HepG2 (cell line): ENCODE data around the gene ZNF189. TPM values are rescaled to one million over a fixed set of nuclear protein-coding genes. Genes with fewer than 3 reads are reported as not detected.

Experiments used
- BORCS8-MEF2B ChIP-seq: sonication (generic); formaldehyde crosslinking; IDR thresholded peaks from 2 replicates; pipeline ENCODE4 v1.8.0; 2022; ENCODE audit warnings: mild to moderate bottlenecking, missing genetic modification reagents
- BRD4 ChIP-seq: sonication (generic); formaldehyde crosslinking; IDR thresholded peaks from 2 replicates; pipeline ENCODE4 v1.4.0; 2020; ENCODE audit warnings: missing genetic modification reagents
- FIP1L1 ChIP-seq: fragments of 200-400 bp; formaldehyde crosslinking; IDR thresholded peaks from 2 replicates; pipeline ENCODE4 v1.6.1; 2018; ENCODE audit warnings: low read depth, mild to moderate bottlenecking, low read length, moderate library complexity, borderline replicate concordance; ENCODE audit not compliant: insufficient read depth
- HNRNPH1 ChIP-seq: fragments of 200-400 bp; formaldehyde crosslinking; optimal IDR thresholded peaks from 2 replicates; pipeline ENCODE3; 2017; ENCODE audit warnings: mild to moderate bottlenecking, low read depth, low read length
- HNRNPLL ChIP-seq: fragments of 200-400 bp; formaldehyde crosslinking; IDR thresholded peaks from 2 replicates; pipeline ENCODE4 v1.6.1; 2017; ENCODE audit warnings: mild to moderate bottlenecking, low read depth, low read length; ENCODE audit not compliant: poor library complexity, severe bottlenecking
- MIER2 ChIP-seq: IDR thresholded peaks from 2 replicates; pipeline ENCODE4 v1.6.1; 2016; ENCODE audit warnings: missing biosample characterization, missing genetic modification reagents
- MTF2 ChIP-seq: sonication (generic); formaldehyde crosslinking; IDR thresholded peaks from 2 replicates; pipeline ENCODE4 v1.5.0; 2020; ENCODE audit warnings: missing genetic modification reagents, borderline replicate concordance
- NKX3-1 ChIP-seq: sonication (generic); formaldehyde crosslinking; IDR thresholded peaks from 2 replicates; pipeline ENCODE4 v1.5.0; 2020; ENCODE audit warnings: missing genetic modification reagents
- PHB2 ChIP-seq: fragments of 450-650 bp; IDR thresholded peaks from 2 replicates; pipeline ENCODE4 v1.6.1; 2018; ENCODE audit not compliant: partially characterized antibody
- SAP130 ChIP-seq: IDR thresholded peaks from 2 replicates; pipeline ENCODE4 v1.6.1; 2016; ENCODE audit warnings: low read depth
- ZFP82 ChIP-seq: sonication (generic); formaldehyde crosslinking; IDR thresholded peaks from 2 replicates; pipeline ENCODE4 v1.5.1; 2020; ENCODE audit warnings: mild to moderate bottlenecking, missing genetic modification reagents, borderline replicate concordance
- ZNF34 ChIP-seq: sonication (generic); formaldehyde crosslinking; IDR thresholded peaks from 2 replicates; pipeline ENCODE4 v1.4.0; 2020; ENCODE audit warnings: mild to moderate bottlenecking, missing genetic modification reagents, borderline replicate concordance
- polyA plus RNA-seq, 8 experiments: library from polyadenylated mRNA; depleted of rRNA in 3 of 8; stranded (reverse) in 7 of 8; unstranded in 1 of 8; fragments of >200 nt; fragmentation: Illumina TruSeq in 4 of 8; extraction: Trizol in 4 of 8; gene quantifications; 2 replicates each; pipeline versions ENCODE4 v1.2.1 to v1.2.3, GENCODE V29; 2011 to 2016; ENCODE audit warnings: low read depth in 4 of 8, missing spikeins in 1 of 8, mixed read lengths in 1 of 8; ENCODE audit not compliant: insufficient read depth in 1 of 8
- total RNA-seq, 5 experiments: library from RNA; depleted of rRNA; stranded (reverse); fragments of >200 nt; fragmentation: Illumina TruSeq; extraction: Trizol; gene quantifications; 2 replicates each; pipeline ENCODE4 v1.2.3, GENCODE V29; 2016; ENCODE audit warnings: low read depth in 1 of 5
- TF ChIP-seq, protein P1 (sequence below): sonication (generic); formaldehyde crosslinking; IDR thresholded peaks from 2 replicates; pipeline ENCODE4 v1.8.0; 2023; ENCODE audit warnings: mild to moderate bottlenecking, missing genetic modification reagents
- TF ChIP-seq, protein P2 (sequence below): sonication (generic); formaldehyde crosslinking; IDR thresholded peaks from 2 replicates; pipeline ENCODE4 v1.5.1; 2020; ENCODE audit warnings: missing genetic modification reagents, mild to moderate bottlenecking, borderline replicate concordance
- TF ChIP-seq, protein P3 (sequence below): sonication (generic); formaldehyde crosslinking; IDR thresholded peaks from 2 replicates; pipeline ENCODE4 v1.8.1; 2022; ENCODE audit warnings: mild to moderate bottlenecking, missing genetic modification reagents
- TF ChIP-seq, protein P4 (sequence below): sonication (generic); formaldehyde crosslinking; IDR thresholded peaks from 2 replicates; pipeline ENCODE4 v1.4.0; 2020; ENCODE audit warnings: missing genetic modification reagents, mild to moderate bottlenecking, borderline replicate concordance
- TF ChIP-seq, protein P5 (sequence below): IDR thresholded peaks from 2 replicates; pipeline ENCODE4 v1.4.0; 2020; ENCODE audit warnings: mild to moderate bottlenecking, missing genetic modification reagents
- TF ChIP-seq, protein P6 (sequence below): sonication (generic); formaldehyde crosslinking; IDR thresholded peaks from 2 replicates; pipeline ENCODE4 v1.4.0; 2020; ENCODE audit warnings: missing genetic modification reagents, borderline replicate concordance
- TF ChIP-seq, protein P7 (sequence below): IDR thresholded peaks from 2 replicates; pipeline ENCODE4 v1.6.1; 2016

ZNF189 gene
- total and polyA plus RNA-seq, 2 of the 13 experiments (the other 11 are each of a cell fraction or from before 2014, with no cell fraction given), result 8.4 to 50.0 TPM

DNA sequence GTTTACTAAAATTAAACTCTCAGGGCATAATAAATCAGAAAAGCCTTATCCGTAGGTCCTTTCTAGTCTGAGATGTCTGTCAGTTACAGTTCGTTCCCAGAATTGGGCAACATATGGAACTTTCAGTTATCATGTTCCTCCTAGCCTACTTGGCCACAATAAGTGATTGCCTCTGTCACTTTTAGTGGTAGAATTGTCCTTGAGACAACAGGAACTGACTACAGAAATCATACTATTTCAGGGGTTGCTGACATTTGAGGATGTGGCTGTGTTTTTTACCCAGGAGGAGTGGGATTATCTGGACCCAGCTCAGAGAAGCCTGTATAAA, 956 bp downstream of the ZNF189 start (continued):
- TF ChIP-seq, protein P1, sequence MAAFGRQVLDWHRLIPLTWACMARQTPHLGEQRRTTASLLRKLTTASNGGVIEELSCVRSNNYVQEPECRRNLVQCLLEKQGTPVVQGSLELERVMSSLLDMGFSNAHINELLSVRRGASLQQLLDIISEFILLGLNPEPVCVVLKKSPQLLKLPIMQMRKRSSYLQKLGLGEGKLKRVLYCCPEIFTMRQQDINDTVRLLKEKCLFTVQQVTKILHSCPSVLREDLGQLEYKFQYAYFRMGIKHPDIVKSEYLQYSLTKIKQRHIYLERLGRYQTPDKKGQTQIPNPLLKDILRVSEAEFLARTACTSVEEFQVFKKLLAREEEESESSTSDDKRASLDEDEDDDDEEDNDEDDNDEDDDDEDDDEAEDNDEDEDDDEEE (CRISPR knock-in tag), result no peak
- TF ChIP-seq, protein P2, sequence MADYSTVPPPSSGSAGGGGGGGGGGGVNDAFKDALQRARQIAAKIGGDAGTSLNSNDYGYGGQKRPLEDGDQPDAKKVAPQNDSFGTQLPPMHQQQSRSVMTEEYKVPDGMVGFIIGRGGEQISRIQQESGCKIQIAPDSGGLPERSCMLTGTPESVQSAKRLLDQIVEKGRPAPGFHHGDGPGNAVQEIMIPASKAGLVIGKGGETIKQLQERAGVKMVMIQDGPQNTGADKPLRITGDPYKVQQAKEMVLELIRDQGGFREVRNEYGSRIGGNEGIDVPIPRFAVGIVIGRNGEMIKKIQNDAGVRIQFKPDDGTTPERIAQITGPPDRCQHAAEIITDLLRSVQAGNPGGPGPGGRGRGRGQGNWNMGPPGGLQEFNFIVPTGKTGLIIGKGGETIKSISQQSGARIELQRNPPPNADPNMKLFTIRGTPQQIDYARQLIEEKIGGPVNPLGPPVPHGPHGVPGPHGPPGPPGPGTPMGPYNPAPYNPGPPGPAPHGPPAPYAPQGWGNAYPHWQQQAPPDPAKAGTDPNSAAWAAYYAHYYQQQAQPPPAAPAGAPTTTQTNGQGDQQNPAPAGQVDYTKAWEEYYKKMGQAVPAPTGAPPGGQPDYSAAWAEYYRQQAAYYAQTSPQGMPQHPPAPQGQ (CRISPR knock-in tag), result no peak
- no peak for TF ChIP-seq FIP1L1
- 0 out of 2 replicates have a peak, but pooled peaks have one; percentile 24 for TF ChIP-seq NKX3-1 (CRISPR knock-in tag)
- TF ChIP-seq, protein P3, sequence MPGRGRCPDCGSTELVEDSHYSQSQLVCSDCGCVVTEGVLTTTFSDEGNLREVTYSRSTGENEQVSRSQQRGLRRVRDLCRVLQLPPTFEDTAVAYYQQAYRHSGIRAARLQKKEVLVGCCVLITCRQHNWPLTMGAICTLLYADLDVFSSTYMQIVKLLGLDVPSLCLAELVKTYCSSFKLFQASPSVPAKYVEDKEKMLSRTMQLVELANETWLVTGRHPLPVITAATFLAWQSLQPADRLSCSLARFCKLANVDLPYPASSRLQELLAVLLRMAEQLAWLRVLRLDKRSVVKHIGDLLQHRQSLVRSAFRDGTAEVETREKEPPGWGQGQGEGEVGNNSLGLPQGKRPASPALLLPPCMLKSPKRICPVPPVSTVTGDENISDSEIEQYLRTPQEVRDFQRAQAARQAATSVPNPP (CRISPR knock-in tag), result no peak
- TF ChIP-seq, protein P4, sequence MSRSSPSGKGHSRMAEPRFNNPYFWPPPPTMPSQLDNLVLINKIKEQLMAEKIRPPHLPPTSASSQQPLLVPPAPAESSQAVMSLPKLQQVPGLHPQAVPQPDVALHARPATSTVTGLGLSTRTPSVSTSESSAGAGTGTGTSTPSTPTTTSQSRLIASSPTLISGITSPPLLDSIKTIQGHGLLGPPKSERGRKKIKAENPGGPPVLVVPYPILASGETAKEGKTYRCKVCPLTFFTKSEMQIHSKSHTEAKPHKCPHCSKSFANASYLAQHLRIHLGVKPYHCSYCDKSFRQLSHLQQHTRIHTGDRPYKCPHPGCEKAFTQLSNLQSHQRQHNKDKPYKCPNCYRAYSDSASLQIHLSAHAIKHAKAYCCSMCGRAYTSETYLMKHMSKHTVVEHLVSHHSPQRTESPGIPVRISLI (CRISPR knock-in tag), result no peak
- no peak for TF ChIP-seq BRD4 (CRISPR knock-in tag)
- TF ChIP-seq, protein P5, sequence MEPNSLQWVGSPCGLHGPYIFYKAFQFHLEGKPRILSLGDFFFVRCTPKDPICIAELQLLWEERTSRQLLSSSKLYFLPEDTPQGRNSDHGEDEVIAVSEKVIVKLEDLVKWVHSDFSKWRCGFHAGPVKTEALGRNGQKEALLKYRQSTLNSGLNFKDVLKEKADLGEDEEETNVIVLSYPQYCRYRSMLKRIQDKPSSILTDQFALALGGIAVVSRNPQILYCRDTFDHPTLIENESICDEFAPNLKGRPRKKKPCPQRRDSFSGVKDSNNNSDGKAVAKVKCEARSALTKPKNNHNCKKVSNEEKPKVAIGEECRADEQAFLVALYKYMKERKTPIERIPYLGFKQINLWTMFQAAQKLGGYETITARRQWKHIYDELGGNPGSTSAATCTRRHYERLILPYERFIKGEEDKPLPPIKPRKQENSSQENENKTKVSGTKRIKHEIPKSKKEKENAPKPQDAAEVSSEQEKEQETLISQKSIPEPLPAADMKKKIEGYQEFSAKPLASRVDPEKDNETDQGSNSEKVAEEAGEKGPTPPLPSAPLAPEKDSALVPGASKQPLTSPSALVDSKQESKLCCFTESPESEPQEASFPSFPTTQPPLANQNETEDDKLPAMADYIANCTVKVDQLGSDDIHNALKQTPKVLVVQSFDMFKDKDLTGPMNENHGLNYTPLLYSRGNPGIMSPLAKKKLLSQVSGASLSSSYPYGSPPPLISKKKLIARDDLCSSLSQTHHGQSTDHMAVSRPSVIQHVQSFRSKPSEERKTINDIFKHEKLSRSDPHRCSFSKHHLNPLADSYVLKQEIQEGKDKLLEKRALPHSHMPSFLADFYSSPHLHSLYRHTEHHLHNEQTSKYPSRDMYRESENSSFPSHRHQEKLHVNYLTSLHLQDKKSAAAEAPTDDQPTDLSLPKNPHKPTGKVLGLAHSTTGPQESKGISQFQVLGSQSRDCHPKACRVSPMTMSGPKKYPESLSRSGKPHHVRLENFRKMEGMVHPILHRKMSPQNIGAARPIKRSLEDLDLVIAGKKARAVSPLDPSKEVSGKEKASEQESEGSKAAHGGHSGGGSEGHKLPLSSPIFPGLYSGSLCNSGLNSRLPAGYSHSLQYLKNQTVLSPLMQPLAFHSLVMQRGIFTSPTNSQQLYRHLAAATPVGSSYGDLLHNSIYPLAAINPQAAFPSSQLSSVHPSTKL (CRISPR knock-in tag), result no peak
- TF ChIP-seq MIER2, result no peak
- TF ChIP-seq SAP130 (CRISPR knock-in tag), result 0 out of 2 replicates have a peak, but pooled peaks have one; percentile 6
- no peak for TF ChIP-seq MTF2 (CRISPR knock-in tag)
- TF ChIP-seq HNRNPLL, result no peak
- TF ChIP-seq PHB2, result no peak
- TF ChIP-seq, protein P6, sequence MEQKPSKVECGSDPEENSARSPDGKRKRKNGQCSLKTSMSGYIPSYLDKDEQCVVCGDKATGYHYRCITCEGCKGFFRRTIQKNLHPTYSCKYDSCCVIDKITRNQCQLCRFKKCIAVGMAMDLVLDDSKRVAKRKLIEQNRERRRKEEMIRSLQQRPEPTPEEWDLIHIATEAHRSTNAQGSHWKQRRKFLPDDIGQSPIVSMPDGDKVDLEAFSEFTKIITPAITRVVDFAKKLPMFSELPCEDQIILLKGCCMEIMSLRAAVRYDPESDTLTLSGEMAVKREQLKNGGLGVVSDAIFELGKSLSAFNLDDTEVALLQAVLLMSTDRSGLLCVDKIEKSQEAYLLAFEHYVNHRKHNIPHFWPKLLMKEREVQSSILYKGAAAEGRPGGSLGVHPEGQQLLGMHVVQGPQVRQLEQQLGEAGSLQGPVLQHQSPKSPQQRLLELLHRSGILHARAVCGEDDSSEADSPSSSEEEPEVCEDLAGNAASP (CRISPR knock-in tag), result no peak
- TF ChIP-seq HNRNPH1, result no peak
- 0 out of 2 replicates have a peak, but pooled peaks have one; percentile 18 for TF ChIP-seq ZFP82
- TF ChIP-seq BORCS8-MEF2B (CRISPR knock-in tag), result no peak
- TF ChIP-seq ZNF34, result no peak
- TF ChIP-seq, protein P7, sequence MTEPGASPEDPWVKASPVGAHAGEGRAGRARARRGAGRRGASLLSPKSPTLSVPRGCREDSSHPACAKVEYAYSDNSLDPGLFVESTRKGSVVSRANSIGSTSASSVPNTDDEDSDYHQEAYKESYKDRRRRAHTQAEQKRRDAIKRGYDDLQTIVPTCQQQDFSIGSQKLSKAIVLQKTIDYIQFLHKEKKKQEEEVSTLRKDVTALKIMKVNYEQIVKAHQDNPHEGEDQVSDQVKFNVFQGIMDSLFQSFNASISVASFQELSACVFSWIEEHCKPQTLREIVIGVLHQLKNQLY, result no peak
